Lower leg skin (tissue), 4 donors: ENCODE measurements around the gene EFEMP2. TPM values are rescaled to one million over a fixed set of nuclear protein-coding genes. Genes with fewer than 3 reads are reported as not detected.

ENCODE experiments used
- DNase-seq, 2 donors: peaks; one replicate each; pipeline ENCODE4 v3.0.0-alpha.2; 2019; ENCODE audit warnings: low spot score in 2 of 2
- H3K4me3 ChIP-seq: fragments of 200-600 bp; sonication (generic); 2 replicates; pipeline ENCODE4 v1.5.1; 2017; ENCODE audit warnings: mild to moderate bottlenecking, low read depth; ENCODE audit not compliant: poor library complexity, severe bottlenecking
- CTCF ChIP-seq, 3 donors: fragments of 450-650 bp; IDR thresholded peaks; one replicate each; pipeline ENCODE4 v1.5.1; 2016; ENCODE audit warnings: antibody characterized with exemption in 3 of 3, mild to moderate bottlenecking in 3 of 3, moderate library complexity in 2 of 3
- POLR2A ChIP-seq, 2 donors: fragments of 450-650 bp; IDR thresholded peaks; one replicate each; pipeline ENCODE4 v1.6.1; 2016 to 2017; ENCODE audit warnings: antibody characterized with exemption in 2 of 2, mild to moderate bottlenecking in 1 of 2, moderate library complexity in 1 of 2
- WGBS, 2 donors: methylation state at CpG; one replicate each; pipeline ENCODE4 v1.1.5; 2018; 5-methylcytosine and 5-hydroxymethylcytosine counted together
- intact Hi-C: fragments of 100-400 bp; cut with DNase I; formaldehyde crosslinking; loops from one replicate; pipeline ENCODE4 v1.15.0; 2023; ENCODE audit warnings: low total_unique reads
- total RNA-seq, 4 donors: library from RNA; depleted of rRNA; stranded (reverse); fragments of >200 nt; gene quantifications; one replicate each; pipeline ENCODE4 v1.1.0, GENCODE V29; 2016

The EFEMP2 gene
- total RNA-seq, 4 donors from 2014 or later: 12.0 to 29.8 (median 16.3) TPM

- WGBS, 2 donors: 2 to 16% methylated on average over 8 to 13 of the region's 13 CpGs
- H3K4me3 ChIP-seq: no peak overlapping the region
- TF ChIP-seq POLR2A (IDR thresholded peaks at IDR 0.05): no peak
- no peak for TF ChIP-seq CTCF (IDR thresholded peaks at IDR 0.05)
- peak; percentile 86 to 98 for DNase-seq
- intact Hi-C loops: no loop called here
These were observed 43.2 kb upstream of the EFEMP2 start for GRCh38 chr11:65915821-65916251.

GRCh38 chr11:65915101-65915820 is 42.7 kb upstream of the EFEMP2 start:
- no peak for TF ChIP-seq POLR2A (IDR thresholded peaks at IDR 0.05)
- TF ChIP-seq CTCF (IDR thresholded peaks at IDR 0.05): no peak
- intact Hi-C loops: no loop called here
- no peak for DNase-seq
- 34 to 36% methylated on average over 10 of the region's 10 CpGs for WGBS, 2 donors
- no peak overlapping the region for H3K4me3 ChIP-seq

GRCh38 chr11:65912845-65913244 is 40.2 kb upstream of the EFEMP2 start:
- 23 to 37% methylated on average over 4 of the region's 4 CpGs for WGBS, 2 donors
- no peak for DNase-seq

GRCh38 chr11:65911682-65912568 is 39.3 kb upstream of the EFEMP2 start:
- 8 to 12% methylated on average over 14 of the region's 14 CpGs for WGBS, 2 donors
- DNase-seq: peak in 1 of 2 donors; percentile 95
- TF ChIP-seq CTCF (IDR thresholded peaks at IDR 0.05) (no peak), POLR2A (IDR thresholded peaks at IDR 0.05) (no peak)
- H3K4me3 ChIP-seq: no peak overlapping the region
- intact Hi-C loops: no loop called here

More at GRCh38 chr11:65912845-65913244, 40.2 kb upstream of the EFEMP2 start:
- no peak for TF ChIP-seq CTCF (IDR thresholded peaks at IDR 0.05)
- no peak for TF ChIP-seq POLR2A (IDR thresholded peaks at IDR 0.05)
- intact Hi-C loops: no loop called here
- no peak overlapping the region for H3K4me3 ChIP-seq

GRCh38 chr11:65907878-65908277 is 35.3 kb upstream of the EFEMP2 start:
- DNase-seq: no peak
- WGBS, 2 donors: 87 to 88% methylated on average over 6 of the region's 6 CpGs
- H3K4me3 ChIP-seq: no peak overlapping the region
- TF ChIP-seq CTCF (IDR thresholded peaks at IDR 0.05): no peak
- no peak for TF ChIP-seq POLR2A (IDR thresholded peaks at IDR 0.05)
- intact Hi-C loops: no loop called here
